Left cardiac atrium (tissue), 4 donors: ENCODE data around the gene USP43. TPM values are rescaled to one million over a fixed set of nuclear protein-coding genes. Genes with fewer than 3 reads are reported as not detected.

Experiments
- ATAC-seq, 2 donors: fragments of 200-7000 bp; cut with Tn5 transposase; one replicate each; pipeline ENCODE4 v1.9.1; 2020; ENCODE audit warnings: mild to moderate bottlenecking in 2 of 2, moderate library complexity in 2 of 2
- DNase-seq: peaks from one replicate; pipeline ENCODE4 v3.0.0-alpha.2; 2020
- intact Hi-C, 2 donors: fragments of 100-400 bp; cut with DNase I; formaldehyde crosslinking; loops; one replicate each; pipeline versions ENCODE4 v1.14.1 to v1.15.1; 2022 to 2023
- total RNA-seq, 2 donors: library from RNA; stranded (reverse); fragmentation: NEBNext Ultra II Directional; extraction: Animal tissue kit (Norgen Biotek cat#: 25700); gene quantifications; one replicate each; pipeline ENCODE4 v1.2.1, GENCODE V29; 2021
- donor health status: DM: no; HTN: yes; CAD: no.
- donor health status: DM: no; HTN: yes; CAD: no; lungs with severe emphysema.
- donor health status: DM: yes; HTN: yes; CAD: no.
- donor health status: Dilated cardiomyopathy.

USP43 gene
- total RNA-seq, 2 donors from 2014 or later: 0.24 TPM; not detected in 1

DNA sequence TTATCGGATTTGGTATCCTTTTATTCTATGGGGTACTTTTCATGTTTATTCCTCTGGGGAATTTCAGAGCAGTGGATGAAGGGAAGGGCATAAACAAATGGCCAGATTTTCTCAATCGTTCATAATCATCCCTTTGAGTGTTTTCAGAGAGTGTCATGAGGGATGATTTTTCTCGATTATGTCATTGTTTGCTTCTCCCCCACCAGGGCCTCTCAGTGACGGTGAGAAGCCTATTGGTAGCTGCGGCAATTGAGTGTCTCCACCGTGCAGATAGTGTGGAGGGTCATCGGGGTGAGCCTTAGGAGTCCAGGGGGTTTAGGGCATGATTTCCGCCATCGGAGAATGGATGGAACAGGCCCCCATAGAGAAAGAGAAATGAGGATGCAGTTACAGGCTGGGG, 57.2 kb downstream of the USP43 start:
- DNase-seq (no peak), ATAC-seq (no peak)
- intact Hi-C loops: no loop called here

DNA sequence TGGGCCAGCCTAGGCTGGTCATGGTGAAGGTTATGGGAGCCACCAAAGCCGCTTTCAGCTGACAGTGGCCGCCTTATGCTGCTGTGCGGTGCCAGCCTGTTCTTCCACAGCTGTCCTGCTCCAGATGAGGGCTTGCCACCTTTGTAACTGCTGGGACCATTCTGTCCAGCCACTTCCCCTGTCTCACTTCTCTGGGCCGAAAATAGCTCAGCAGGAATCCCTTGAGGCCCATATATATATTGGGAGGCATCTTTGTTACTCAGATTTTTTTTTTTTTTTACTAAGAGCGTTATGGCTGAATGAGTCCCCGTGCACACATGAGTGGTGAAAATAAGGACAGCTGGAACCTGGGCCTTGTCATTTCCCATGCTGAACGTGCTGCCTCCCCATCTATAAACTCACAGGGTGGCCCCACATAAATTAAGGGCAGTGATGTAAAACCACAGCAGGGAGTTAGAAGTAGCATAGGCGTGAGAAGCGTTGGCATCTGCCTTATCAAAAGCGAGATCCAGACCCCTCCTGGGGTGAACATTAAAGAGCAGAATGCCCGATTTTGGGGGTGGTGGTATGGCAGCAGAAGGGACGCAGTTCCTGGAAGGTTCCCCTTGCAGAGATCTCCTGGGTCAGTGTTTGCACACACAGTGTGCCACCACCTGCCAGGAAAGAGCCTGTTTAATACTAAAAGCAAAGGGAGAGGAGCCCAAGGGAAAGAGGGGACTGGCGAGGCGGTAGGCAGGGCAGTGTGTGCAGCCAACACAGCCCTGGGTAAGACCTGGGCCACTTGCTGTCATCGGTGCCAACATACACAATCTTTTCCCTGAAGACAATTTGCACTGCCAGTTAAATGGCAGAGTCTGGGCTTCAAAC, 57.8 kb downstream of the USP43 start:
- intact Hi-C loops: no loop called here
- ATAC-seq: no peak
- DNase-seq: no peak

DNA sequence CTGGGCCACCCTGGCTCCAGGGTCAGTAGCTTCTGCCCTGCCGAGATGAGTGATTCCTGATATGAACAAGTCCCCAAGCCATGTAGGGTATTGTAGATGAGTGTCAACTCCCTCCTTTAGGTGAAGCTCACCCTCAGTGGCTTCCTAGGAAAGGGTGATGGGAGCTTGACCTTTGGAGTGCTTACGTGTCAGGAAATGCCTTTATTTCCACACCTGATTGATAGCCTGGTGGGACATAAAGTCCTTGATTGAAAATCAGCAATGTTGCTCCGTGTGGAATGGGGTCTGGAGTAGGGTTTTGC, 58.4 kb downstream of the USP43 start:
- no peak for DNase-seq
- intact Hi-C loops: no loop called here
- no peak for ATAC-seq

DNA sequence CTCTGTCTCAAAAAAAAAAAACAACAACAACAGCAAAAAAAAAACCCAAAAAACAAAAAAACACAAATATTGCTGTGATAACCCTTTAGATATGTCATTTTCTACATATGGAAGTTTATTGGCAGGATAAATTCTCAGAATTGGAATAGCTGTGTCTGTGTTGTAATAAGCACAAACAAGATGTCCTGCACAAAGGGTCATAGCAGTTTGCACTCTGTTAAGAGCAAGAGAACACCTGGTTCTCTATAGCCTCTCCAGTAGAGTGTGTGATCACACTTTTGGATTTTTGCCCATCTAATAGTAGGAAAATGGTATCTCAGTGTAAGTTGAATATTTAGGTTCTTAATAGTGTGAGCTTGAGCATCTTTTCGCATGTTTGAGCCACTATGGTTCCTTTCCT, 60.4 kb downstream of the USP43 start:
- intact Hi-C loops: no loop called here
- ATAC-seq: no peak

DNA sequence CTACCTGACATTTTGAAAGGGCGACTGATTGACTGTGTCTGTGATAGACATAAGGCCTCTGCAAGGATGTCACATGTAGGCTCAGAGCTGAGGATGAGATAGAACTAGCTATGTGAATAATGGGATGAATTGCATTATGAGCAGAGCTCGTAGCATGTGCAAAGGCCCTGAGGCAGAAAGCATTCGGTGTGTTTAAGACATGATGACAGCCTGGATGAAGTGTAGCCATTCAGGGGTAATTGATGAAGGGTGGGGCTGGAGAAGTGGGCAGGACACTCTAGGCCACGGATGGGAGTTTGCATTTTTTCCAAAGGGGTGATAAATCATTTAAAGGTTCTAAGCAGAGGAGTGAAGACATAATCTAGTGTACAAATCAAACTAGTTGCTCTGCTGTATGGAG, 62.6 kb downstream of the USP43 start:
- DNase-seq (no peak), ATAC-seq (no peak)
- intact Hi-C loops: no loop called here

More for the DNA sequence above, 60.4 kb downstream of the USP43 start:
- DNase-seq: no peak

DNA sequence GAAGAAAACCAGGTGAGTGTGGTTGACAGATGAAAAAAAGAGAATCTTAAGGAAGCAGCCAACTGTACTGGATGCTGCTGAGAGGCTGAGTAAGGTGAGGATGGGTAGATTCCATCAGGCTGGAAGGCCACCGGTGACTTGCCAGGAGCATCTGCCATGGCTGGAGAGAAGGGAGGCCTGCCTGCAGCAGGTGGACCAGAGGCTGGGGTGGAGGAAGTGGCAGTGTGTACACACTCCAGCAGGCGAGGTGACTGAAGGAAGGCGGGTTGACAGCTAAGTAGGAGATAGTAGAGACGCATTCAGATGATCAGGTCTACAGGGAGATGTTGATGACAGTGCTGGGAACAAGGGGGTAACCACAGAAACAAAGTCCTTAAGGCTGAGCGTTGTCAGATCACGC, 69.5 kb downstream of the USP43 start:
- DNase-seq (no peak), ATAC-seq (no peak)
- intact Hi-C loops: no loop called here

DNA sequence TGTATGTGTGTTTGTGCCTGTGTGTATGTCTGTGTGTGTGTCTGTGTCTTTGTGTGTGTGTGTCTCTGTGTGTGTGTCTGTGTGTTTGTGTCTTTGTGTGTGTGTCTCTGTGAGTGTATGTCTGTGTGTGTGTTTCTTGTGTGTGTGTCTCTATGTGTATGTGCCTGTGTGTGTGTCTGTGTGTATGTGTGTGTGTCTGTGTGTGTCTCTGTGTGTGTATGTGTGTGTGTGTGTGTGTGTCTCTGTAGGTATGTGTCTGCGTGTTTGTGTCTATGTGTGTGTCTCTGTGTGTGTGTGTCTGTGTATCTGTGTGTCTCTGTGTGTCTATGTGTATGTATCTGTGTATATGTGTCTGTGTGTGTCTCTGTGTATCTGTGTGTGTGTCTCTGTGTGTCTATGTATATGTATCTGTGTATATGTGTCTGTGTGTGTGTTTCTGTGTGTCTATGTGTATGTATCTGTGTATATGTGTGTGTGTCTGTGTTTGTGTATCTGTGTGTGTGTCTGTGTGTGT, 70.2 kb downstream of the USP43 start:
- ATAC-seq: no peak
- no peak for DNase-seq
- intact Hi-C loops: no loop called here

DNA sequence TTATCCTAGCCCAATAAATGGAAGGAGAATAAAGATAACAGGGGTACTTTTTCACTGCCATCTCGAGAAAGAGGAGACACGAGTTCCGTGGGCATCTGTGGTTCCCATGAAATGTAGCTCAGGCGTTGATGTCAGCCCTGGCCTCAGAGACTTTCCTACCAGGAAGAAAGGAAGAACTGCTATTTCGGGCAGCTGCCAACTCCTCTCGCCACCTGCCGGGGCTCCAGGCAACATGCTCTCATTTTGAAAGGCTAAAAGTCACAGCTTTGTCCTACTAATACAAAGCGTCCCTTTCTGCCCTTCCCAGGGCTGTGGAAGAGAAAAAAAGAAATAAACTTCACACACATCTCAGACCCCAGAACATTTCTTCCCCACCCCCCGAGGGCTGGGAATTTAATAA, 80.3 kb downstream of the USP43 start:
- ATAC-seq (no peak), DNase-seq (no peak)
- intact Hi-C loops: loop anchor here in 1 of 2 donors (5.0 kb wide), 1 partner anchor 202 kb away; no protein-coding TSS in a partner anchor

DNA sequence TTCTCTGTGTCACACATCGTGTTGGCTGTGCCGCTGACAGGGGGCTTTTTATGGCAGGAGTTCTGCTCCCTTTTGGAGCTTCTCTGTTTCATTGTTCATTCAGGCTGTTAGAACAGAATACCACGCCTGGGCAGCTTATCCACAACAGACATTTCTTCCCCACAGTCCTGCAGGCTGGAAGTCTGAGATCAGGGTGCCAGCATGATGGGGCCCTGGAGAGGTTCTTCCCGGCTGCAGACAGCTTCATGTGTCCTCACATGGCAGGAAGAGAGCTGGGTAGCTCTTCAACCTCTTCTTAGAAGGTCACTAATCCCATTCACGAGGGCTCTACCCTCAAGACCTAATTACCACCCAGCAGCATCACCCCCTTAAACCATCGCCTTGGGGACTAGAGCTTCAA, 81.0 kb downstream of the USP43 start:
- intact Hi-C loops: loop anchor here in 1 of 2 donors (5.0 kb wide), 1 partner anchor 201 kb away; no protein-coding TSS in a partner anchor
- DNase-seq (no peak), ATAC-seq (no peak)

DNA sequence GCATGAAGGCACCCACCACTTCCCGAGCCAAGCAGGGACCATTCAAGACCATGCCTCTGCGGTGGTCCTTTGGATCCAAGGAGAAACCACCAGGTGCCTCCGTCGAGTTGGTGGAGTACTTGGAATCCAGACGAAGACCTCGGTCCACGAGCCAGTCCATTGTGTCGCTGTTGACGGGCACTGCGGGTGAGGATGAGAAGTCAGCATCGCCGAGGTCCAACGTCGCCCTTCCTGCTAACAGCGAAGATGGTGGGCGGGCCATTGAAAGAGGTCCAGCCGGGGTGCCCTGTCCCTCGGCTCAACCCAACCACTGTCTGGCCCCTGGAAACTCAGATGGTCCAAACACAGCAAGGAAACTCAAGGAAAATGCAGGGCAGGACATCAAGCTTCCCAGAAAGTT, 82.7 kb downstream of the USP43 start:
- DNase-seq: no peak
- intact Hi-C loops: loop anchor here in 1 of 2 donors (5.0 kb wide), 1 partner anchor 199 kb away; no protein-coding TSS in a partner anchor
- no peak for ATAC-seq

DNA sequence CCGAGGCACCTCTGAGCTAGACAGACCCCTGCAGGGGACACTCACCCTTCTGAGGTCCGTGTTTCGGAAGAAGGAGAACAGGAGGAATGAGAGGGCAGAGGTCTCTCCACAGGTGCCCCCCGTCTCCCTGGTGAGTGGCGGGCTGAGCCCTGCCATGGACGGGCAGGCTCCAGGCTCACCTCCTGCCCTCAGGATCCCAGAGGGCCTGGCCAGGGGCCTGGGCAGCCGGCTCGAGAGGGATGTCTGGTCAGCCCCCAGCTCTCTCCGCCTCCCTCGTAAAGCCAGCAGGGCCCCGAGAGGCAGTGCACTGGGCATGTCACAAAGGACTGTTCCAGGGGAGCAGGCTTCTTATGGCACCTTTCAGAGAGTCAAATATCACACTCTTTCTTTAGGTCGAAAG, 83.2 kb downstream of the USP43 start:
- DNase-seq (no peak), ATAC-seq (peak in 1 of 2 donors; percentile 30)
- intact Hi-C loops: loop anchor here in 1 of 2 donors (5.0 kb wide), 1 partner anchor 199 kb away; no protein-coding TSS in a partner anchor

DNA sequence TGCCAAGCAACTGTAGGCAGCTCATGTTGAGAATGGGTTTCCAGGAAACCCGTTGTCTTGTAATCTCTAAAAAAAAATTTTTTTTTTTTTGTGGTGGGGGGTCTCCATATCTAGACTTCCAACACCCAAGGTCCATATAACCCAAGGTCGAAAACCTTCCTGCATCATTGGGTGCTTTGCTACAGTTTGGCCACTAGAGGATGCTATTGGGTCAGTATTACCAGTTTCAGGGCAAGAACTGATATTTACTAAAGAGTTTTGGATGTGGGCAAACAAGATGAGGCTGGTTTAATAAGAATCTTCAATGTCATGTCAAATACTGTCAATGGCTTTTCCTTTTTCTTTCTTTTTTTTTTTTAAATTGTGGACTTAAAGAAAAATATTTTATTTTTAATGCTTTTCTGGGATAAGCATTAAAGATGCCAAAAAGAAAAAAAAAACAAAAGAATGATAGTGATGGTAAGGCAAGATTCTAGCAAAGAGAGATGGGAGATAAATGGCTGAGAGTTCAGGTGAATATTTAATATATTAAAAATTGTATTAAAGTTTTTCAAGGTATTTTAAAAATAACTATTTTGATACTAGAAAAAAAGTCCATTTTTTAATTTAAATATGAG, 83.8 kb downstream of the USP43 start:
- DNase-seq (no peak), ATAC-seq (peak; percentile 71 to 74)
- intact Hi-C loops: loop anchor here in 1 of 2 donors (5.0 kb wide), 1 partner anchor 198 kb away; no protein-coding TSS in a partner anchor

DNA sequence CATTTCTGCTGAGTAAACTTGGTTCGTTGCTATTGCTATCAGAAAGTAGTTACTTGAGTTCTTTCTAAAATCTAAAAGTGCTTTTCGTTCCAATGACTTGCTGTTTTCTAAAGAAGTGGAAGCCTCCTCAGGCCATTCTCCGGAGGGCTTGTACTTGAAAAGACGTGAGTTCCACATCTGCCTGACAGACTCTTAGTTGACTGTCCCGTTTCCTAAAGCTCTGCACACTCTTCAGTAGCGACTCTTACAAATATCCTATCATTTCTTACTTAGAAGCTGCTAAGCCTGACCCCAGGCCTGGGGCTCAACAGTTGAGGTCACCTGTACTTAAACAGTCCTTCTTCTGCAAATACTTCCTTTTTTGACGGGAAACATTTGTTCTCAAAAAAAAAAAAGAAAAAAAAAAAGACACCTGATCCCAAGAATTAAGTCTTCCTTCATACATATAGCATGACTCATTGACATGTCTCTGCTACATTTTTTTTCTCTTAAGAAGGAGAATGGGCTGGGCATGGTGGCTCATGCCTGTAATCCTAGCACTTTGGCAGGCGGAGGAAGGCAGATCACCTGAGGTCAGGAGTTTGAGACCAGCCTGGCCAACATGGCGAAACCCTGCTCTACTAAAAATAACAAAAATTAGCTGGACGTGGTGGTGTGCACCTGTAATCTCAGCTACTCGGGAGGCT, 84.6 kb downstream of the USP43 start:
- intact Hi-C loops: loop anchor here (5.0 to 10.0 kb wide), 4 partner anchors 37 to 197 kb away; no protein-coding TSS in a partner anchor
- no peak for ATAC-seq
- no peak for DNase-seq

DNA sequence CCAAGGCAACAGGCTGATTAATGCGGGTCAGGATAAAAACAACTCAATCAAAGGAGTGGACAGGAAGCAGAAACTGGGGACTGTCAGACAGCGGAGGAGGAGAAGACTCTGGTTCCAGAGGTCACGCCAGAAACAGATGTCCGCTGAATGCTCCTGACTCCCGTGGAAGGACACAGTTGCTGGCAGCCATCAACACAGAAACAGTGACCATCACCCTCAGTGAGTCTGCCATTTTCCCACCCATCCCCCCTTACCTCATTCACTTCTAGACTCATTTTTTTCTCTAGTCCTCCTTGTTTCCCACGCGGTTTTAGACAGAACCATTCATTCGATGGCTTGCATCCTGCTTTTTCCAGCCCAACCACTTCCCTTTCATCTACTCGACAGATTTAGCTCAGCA, 105.2 kb downstream of the USP43 start:
- DNase-seq (no peak), ATAC-seq (peak; percentile 25 to 30)
- intact Hi-C loops: no loop called here

DNA sequence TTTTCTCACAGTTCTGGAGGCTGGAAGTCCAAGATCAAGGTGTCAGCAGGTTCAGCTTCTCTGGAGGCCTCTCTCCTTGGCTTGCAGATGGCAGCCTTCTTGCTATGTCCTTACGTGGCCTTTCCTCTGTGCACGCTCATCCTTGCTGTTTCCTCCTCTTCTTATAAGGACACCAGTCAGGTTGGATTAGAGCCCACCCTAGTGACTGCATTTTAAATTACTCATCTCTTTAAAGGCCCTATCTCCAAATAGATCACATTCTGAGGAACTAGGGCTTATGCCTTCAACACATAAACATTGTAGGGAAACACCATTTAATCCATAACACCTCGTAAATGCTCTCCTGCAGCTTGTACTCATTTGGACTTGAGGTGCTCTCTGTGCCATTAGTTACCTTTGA, 109.8 kb downstream of the USP43 start:
- intact Hi-C loops: no loop called here
- no peak for DNase-seq
- ATAC-seq: no peak

DNA sequence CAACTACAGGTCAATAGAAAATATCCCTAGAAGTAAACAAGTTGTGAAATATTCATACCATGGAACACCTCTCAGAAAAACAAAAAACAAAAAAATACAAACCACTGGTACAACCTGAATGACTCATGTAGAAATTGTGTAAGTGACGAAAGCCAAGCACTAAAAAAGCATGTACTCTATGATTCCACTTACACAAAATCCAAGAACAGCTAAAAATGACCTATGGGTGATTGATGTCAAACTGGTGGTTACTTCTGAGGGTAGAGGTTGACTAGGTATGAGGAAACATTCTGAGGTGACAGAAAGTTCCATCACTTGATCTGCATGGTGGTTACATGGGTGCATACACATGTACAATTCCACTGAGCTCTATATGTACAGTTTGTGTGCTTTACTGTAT, 114.9 kb downstream of the USP43 start:
- intact Hi-C loops: no loop called here
- DNase-seq (no peak), ATAC-seq (no peak)

DNA sequence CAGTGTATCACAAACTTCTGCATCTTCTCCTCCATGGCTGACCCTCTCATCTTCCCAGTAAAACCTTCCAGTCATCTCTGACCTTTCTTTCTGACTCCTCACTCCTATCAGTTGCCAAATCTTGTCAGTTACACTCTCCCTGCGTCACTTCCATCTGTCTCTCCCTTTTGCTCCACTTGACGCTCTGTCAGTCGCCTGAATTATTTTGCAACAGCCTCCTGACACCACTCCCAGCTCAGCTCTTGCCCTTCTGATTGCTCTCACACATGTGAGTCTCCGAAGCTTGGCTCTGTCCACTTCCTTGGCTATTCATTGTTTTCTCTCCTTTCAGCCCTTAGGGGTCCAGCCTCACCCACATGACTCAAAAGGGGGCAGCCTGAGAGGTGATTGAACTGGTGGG, 118.3 kb downstream of the USP43 start:
- intact Hi-C loops: no loop called here
- ATAC-seq (peak in 1 of 2 donors; percentile 62), DNase-seq (no peak)

DNA sequence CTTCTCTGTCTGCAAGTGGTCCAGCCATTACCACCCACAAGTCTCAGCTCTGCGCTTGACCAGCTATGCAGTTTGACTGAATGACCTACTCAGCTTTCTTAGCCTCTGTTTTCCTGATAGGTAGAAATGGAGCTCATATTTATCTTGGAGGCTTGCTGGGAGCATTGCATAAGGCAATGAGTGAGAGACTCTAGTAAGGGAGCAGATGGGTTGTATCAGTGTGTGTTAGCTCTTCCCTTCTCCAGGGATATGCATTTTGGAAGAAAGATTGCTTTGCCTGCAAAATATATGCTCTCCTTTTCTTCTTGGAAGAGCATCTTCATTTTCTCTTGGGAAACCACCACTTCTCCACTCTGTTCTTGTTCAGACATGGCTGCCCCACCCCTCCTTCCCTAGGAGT, 120.0 kb downstream of the USP43 start:
- ATAC-seq (peak in 1 of 2 donors; percentile 35), DNase-seq (no peak)
- intact Hi-C loops: loop anchor here in 1 of 2 donors (5.0 kb wide), 1 partner anchor 33 kb away; no protein-coding TSS in a partner anchor

DNA sequence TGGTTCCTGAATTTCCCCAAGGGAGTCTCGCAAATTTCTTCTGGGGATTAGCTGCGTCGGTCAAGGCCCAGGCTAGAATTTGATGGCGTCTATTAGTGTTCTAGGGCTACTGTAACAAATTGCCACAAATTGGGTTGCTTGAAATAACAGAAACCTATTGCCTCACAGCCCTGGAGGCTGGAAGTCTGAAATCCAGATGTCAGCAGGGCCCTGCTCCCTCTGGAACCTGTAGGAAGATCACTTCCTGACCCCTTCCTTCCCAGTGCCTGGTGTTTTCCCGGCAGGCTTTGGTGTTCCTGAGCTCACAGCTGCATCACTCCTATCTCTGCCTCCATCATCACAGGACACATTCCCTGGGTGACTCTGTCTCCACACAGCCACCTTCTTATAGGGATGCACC, 121.7 kb downstream of the USP43 start:
- DNase-seq (no peak), ATAC-seq (no peak)
- intact Hi-C loops: loop anchor here in 1 of 2 donors (5.0 kb wide), 1 partner anchor 35 kb away; no protein-coding TSS in a partner anchor
